ENCODE data around the gene ETHE1.

- TF ChIP-seq CTCF (IDR thresholded peaks at IDR 0.05) (no peak), EZH2 (IDR thresholded peaks at IDR 0.05; ENCODE audit: borderline replicate concordance, insufficient read depth, low read depth, low read length, poor library complexity, severe bottlenecking) (no peak)
These were observed 46.4 kb downstream of the ETHE1 start for GRCh38 chr19:43480574-43480973.

All from B cell (primary cell).